ENCODE measurements around the gene PTPN11. TPM values are rescaled to one million over a fixed set of nuclear protein-coding genes. Genes with fewer than 3 reads are reported as not detected.

PTPN11 gene
- total and polyA plus RNA-seq, 2 of the 13 experiments (the other 11 are each of a cell fraction or from before 2014, with no cell fraction given): 30.0 to 63.5 TPM

DNA sequence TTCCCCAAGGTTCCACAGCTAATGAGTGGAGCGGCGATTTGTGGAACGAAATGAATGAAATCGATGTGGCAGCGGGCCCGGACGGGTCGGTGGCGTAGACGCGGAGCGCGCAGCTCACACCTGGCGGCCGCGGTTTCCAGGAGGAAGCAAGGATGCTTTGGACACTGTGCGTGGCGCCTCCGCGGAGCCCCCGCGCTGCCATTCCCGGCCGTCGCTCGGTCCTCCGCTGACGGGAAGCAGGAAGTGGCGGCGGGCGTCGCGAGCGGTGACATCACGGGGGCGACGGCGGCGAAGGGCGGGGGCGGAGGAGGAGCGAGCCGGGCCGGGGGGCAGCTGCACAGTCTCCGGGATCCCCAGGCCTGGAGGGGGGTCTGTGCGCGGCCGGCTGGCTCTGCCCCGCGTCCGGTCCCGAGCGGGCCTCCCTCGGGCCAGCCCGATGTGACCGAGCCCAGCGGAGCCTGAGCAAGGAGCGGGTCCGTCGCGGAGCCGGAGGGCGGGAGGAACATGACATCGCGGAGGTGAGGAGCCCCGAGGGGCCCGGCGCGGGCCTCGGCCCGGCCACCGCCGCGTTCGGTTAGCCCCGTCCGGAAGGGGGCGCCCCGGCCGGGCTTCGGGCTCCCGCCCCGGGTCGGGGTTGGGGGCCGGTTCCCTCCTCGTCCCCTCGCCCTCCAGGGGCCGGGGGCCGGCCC, at the start of gene PTPN11 (continued):
- TF ChIP-seq ZNF639 (CRISPR knock-in tag; conservative IDR thresholded peaks at IDR 0.05): peak; percentile 88
- TF ChIP-seq TP53 (CRISPR knock-in tag; conservative IDR thresholded peaks at IDR 0.05): no peak
- peak; percentile 74; the same call in 1 of the 2 replicates for TF ChIP-seq ZFP82 (CRISPR knock-in tag; IDR thresholded peaks at IDR 0.05; ENCODE audit: borderline replicate concordance)
- TF ChIP-seq YEATS4 (CRISPR knock-in tag; IDR thresholded peaks at IDR 0.05; ENCODE audit: borderline replicate concordance): peak; percentile 38
- no peak for TF ChIP-seq ZNF780A (CRISPR knock-in tag; IDR thresholded peaks at IDR 0.05)
- TF ChIP-seq JUN (CRISPR knock-in tag; IDR thresholded peaks at IDR 0.05): no peak
- TF ChIP-seq SSRP1 (CRISPR knock-in tag; IDR thresholded peaks at IDR 0.05): no peak
- no peak for TF ChIP-seq IRX3 (CRISPR knock-in tag; IDR thresholded peaks at IDR 0.05; ENCODE audit: borderline replicate concordance, low read depth)
- no peak for TF ChIP-seq ZNF180 (CRISPR knock-in tag; IDR thresholded peaks at IDR 0.05; ENCODE audit: borderline replicate concordance, low read depth)
- TF ChIP-seq NFE2L2 (IDR thresholded peaks at IDR 0.05; ENCODE audit: low read length): no peak
- peak; percentile 94 for TF ChIP-seq RBFOX2 (IDR thresholded peaks at IDR 0.05; ENCODE audit: low read depth, low read length)
- no peak for TF ChIP-seq ZNF773 (CRISPR knock-in tag; IDR thresholded peaks at IDR 0.05; ENCODE audit: borderline replicate concordance)
- TF ChIP-seq, protein P1, sequence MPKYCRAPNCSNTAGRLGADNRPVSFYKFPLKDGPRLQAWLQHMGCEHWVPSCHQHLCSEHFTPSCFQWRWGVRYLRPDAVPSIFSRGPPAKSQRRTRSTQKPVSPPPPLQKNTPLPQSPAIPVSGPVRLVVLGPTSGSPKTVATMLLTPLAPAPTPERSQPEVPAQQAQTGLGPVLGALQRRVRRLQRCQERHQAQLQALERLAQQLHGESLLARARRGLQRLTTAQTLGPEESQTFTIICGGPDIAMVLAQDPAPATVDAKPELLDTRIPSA (CRISPR knock-in tag; IDR thresholded peaks at IDR 0.05; ENCODE audit: borderline replicate concordance): no peak
- peak; percentile 58; the same call in 1 of the 2 replicates for TF ChIP-seq ZNF850 (CRISPR knock-in tag; conservative IDR thresholded peaks at IDR 0.05)
- no peak for TF ChIP-seq ZBTB1 (CRISPR knock-in tag; IDR thresholded peaks at IDR 0.05; ENCODE audit: borderline replicate concordance)
- no peak for TF ChIP-seq ATM (IDR thresholded peaks at IDR 0.05; ENCODE audit: borderline replicate concordance)
- TF ChIP-seq, protein P2, sequence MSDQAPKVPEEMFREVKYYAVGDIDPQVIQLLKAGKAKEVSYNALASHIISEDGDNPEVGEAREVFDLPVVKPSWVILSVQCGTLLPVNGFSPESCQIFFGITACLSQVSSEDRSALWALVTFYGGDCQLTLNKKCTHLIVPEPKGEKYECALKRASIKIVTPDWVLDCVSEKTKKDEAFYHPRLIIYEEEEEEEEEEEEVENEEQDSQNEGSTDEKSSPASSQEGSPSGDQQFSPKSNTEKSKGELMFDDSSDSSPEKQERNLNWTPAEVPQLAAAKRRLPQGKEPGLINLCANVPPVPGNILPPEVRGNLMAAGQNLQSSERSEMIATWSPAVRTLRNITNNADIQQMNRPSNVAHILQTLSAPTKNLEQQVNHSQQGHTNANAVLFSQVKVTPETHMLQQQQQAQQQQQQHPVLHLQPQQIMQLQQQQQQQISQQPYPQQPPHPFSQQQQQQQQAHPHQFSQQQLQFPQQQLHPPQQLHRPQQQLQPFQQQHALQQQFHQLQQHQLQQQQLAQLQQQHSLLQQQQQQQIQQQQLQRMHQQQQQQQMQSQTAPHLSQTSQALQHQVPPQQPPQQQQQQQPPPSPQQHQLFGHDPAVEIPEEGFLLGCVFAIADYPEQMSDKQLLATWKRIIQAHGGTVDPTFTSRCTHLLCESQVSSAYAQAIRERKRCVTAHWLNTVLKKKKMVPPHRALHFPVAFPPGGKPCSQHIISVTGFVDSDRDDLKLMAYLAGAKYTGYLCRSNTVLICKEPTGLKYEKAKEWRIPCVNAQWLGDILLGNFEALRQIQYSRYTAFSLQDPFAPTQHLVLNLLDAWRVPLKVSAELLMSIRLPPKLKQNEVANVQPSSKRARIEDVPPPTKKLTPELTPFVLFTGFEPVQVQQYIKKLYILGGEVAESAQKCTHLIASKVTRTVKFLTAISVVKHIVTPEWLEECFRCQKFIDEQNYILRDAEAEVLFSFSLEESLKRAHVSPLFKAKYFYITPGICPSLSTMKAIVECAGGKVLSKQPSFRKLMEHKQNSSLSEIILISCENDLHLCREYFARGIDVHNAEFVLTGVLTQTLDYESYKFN (CRISPR knock-in tag; conservative IDR thresholded peaks at IDR 0.05): peak; percentile 51; the same call in 1 of the 2 replicates
- no peak for TF ChIP-seq ZNF256 (CRISPR knock-in tag; conservative IDR thresholded peaks at IDR 0.05)
- no peak; the same call in none of the 2 replicates for TF ChIP-seq FOXC1 (CRISPR knock-in tag; IDR thresholded peaks at IDR 0.05; ENCODE audit: borderline replicate concordance)
- TF ChIP-seq PCBP1 (IDR thresholded peaks at IDR 0.05; ENCODE audit: borderline replicate concordance, low read depth, low read length): 0 out of 2 replicates have a peak, but pooled peaks have one; percentile 16
- TF ChIP-seq PHF8 (CRISPR knock-in tag; IDR thresholded peaks at IDR 0.05): peak; percentile 90
- no peak for TF ChIP-seq PHF5A (CRISPR knock-in tag; IDR thresholded peaks at IDR 0.05; ENCODE audit: low read depth, unreplicated experiment)
- 0 out of 2 replicates have a peak, but pooled peaks have one; percentile 2 for TF ChIP-seq TMF1 (CRISPR knock-in tag; IDR thresholded peaks at IDR 0.05; ENCODE audit: low read depth)
- peak; percentile 68 for TF ChIP-seq ZNF891 (CRISPR knock-in tag; IDR thresholded peaks at IDR 0.05)
